HepG2 (cell line): ENCODE measurements around the gene INHBB. TPM values are rescaled to one million over a fixed set of nuclear protein-coding genes. Genes with fewer than 3 reads are reported as not detected.

Experiments used
- GABPA ChIP-seq, 2 experiments: IDR thresholded peaks; 2 replicates each; pipeline ENCODE4 v1.6.1; 2011 to 2016; ENCODE audit warnings: low read depth in 2 of 2, low read length in 1 of 2, missing biosample characterization in 1 of 2, missing genetic modification characterization in 1 of 2
- KAT8 ChIP-seq: IDR thresholded peaks from 2 replicates; pipeline ENCODE4 v1.6.1; 2016; ENCODE audit warnings: missing genetic modification reagents, missing compliant biosample characterization
- SOX5 ChIP-seq: IDR thresholded peaks from 2 replicates; pipeline ENCODE4 v1.6.1; 2016; ENCODE audit warnings: borderline replicate concordance
- SRSF4 ChIP-seq: fragments of 200-400 bp; formaldehyde crosslinking; IDR thresholded peaks from one replicate; pipeline ENCODE4 v1.6.1; 2018; ENCODE audit warnings: mild to moderate bottlenecking, low read depth, low read length, moderate library complexity; ENCODE audit not compliant: poor library complexity, severe bottlenecking
- SRY ChIP-seq: sonication (generic); formaldehyde crosslinking; IDR thresholded peaks from 2 replicates; pipeline ENCODE4 v1.8.0; 2022; ENCODE audit warnings: mild to moderate bottlenecking, missing genetic modification reagents
- ZFP37 ChIP-seq: sonication (generic); formaldehyde crosslinking; IDR thresholded peaks from 2 replicates; pipeline ENCODE4 v1.4.0; 2020; ENCODE audit warnings: missing genetic modification reagents, borderline replicate concordance
- ZNF225 ChIP-seq: sonication (generic); formaldehyde crosslinking; IDR thresholded peaks from 2 replicates; pipeline ENCODE4 v1.4.0; 2020; ENCODE audit warnings: mild to moderate bottlenecking, missing genetic modification reagents
- ZNF431 ChIP-seq: sonication (generic); formaldehyde crosslinking; IDR thresholded peaks from 2 replicates; pipeline ENCODE4 v1.9.0; 2022; ENCODE audit warnings: missing genetic modification reagents, low read depth, mild to moderate bottlenecking, borderline replicate concordance
- ZNF547 ChIP-seq: sonication (generic); formaldehyde crosslinking; IDR thresholded peaks from 2 replicates; pipeline ENCODE4 v1.5.1; 2020; ENCODE audit warnings: mild to moderate bottlenecking, missing genetic modification reagents
- ZNF720 ChIP-seq: sonication (generic); formaldehyde crosslinking; IDR thresholded peaks from 2 replicates; pipeline ENCODE4 v1.4.0; 2020; ENCODE audit warnings: missing genetic modification reagents
- polyA plus RNA-seq, 8 experiments: library from polyadenylated mRNA; depleted of rRNA in 3 of 8; stranded (reverse) in 7 of 8; unstranded in 1 of 8; fragments of >200 nt; fragmentation: Illumina TruSeq in 4 of 8; extraction: Trizol in 4 of 8; gene quantifications; 2 replicates each; pipeline versions ENCODE4 v1.2.1 to v1.2.3, GENCODE V29; 2011 to 2016; ENCODE audit warnings: low read depth in 4 of 8, missing spikeins in 1 of 8, mixed read lengths in 1 of 8; ENCODE audit not compliant: insufficient read depth in 1 of 8
- total RNA-seq, 5 experiments: library from RNA; depleted of rRNA; stranded (reverse); fragments of >200 nt; fragmentation: Illumina TruSeq; extraction: Trizol; gene quantifications; 2 replicates each; pipeline ENCODE4 v1.2.3, GENCODE V29; 2016; ENCODE audit warnings: low read depth in 1 of 5
- TF ChIP-seq, protein P1 (sequence below): sonication (generic); formaldehyde crosslinking; IDR thresholded peaks from 2 replicates; pipeline ENCODE4 v1.5.1; 2020; ENCODE audit warnings: mild to moderate bottlenecking, missing genetic modification reagents, moderate library complexity
- TF ChIP-seq, protein P2 (sequence below): sonication (generic); IDR thresholded peaks from 2 replicates; pipeline ENCODE4 v1.6.1; 2016; ENCODE audit warnings: low read depth, borderline replicate concordance
- TF ChIP-seq, protein P3 (sequence below): sonication (generic); formaldehyde crosslinking; IDR thresholded peaks from 2 replicates; pipeline ENCODE4 v1.9.0; 2022; ENCODE audit warnings: low read depth, missing genetic modification reagents
- TF ChIP-seq, protein P4 (sequence below): sonication (generic); formaldehyde crosslinking; IDR thresholded peaks from 2 replicates; pipeline ENCODE4 v1.9.0; 2021; ENCODE audit warnings: missing genetic modification reagents, borderline replicate concordance
- TF ChIP-seq, protein P5 (sequence below): sonication (generic); formaldehyde crosslinking; IDR thresholded peaks from 2 replicates; pipeline ENCODE4 v1.4.0; 2020; ENCODE audit warnings: missing genetic modification reagents, mild to moderate bottlenecking, borderline replicate concordance

INHBB gene
- total and polyA plus RNA-seq, 2 of the 13 experiments (the other 11 are each of a cell fraction or from before 2014, with no cell fraction given), result 0.20 to 1.7 TPM

DNA sequence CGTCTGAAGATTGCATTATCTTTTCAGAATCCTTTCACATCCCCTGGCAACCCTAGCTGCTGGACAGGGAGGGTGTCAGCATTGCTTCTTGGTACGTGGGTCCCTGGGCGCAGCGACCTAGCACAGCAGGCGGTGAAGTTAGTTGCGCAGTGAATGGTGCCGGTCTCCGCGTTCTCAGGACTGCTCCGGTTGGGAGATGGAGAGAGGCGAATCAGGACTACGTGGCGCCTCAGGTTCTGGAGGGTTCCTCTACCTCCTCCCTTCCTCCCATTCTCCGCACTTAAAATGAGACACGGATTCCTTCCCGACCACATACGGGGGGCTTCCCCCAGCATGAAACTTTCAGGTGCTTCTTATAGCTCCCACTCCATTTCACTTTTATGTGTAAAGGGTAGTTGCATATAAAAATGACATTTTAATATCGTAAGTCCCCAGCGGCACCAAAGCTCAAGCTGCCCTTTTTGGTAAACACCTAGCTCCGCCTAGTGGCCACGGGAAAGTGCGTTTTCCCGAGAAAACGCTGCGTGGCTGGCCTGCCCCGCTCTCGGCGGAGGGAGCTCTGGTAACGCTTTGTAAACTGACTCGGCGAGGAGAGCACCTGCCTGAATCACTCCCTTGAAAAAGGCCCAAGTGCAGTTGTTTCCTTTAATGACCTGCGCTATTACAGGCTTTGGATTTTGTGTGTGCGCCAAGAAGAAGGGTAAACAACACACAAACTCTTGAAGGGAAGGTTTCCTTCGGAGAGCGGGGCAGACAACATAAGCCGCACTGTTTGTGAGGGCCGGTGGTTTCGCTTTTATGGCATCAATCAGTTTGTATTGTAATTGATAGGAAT lies 32.9 kb upstream of the INHBB start (continued):
- TF ChIP-seq, protein P1, sequence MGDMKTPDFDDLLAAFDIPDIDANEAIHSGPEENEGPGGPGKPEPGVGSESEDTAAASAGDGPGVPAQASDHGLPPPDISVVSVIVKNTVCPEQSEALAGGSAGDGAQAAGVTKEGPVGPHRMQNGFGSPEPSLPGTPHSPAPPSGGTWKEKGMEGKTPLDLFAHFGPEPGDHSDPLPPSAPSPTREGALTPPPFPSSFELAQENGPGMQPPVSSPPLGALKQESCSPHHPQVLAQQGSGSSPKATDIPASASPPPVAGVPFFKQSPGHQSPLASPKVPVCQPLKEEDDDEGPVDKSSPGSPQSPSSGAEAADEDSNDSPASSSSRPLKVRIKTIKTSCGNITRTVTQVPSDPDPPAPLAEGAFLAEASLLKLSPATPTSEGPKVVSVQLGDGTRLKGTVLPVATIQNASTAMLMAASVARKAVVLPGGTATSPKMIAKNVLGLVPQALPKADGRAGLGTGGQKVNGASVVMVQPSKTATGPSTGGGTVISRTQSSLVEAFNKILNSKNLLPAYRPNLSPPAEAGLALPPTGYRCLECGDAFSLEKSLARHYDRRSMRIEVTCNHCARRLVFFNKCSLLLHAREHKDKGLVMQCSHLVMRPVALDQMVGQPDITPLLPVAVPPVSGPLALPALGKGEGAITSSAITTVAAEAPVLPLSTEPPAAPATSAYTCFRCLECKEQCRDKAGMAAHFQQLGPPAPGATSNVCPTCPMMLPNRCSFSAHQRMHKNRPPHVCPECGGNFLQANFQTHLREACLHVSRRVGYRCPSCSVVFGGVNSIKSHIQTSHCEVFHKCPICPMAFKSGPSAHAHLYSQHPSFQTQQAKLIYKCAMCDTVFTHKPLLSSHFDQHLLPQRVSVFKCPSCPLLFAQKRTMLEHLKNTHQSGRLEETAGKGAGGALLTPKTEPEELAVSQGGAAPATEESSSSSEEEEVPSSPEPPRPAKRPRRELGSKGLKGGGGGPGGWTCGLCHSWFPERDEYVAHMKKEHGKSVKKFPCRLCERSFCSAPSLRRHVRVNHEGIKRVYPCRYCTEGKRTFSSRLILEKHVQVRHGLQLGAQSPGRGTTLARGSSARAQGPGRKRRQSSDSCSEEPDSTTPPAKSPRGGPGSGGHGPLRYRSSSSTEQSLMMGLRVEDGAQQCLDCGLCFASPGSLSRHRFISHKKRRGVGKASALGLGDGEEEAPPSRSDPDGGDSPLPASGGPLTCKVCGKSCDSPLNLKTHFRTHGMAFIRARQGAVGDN (CRISPR knock-in tag), result peak; percentile 59
- TF ChIP-seq KAT8 (0 out of 2 replicates have a peak, but pooled peaks have one; percentile 17), SRSF4 (no peak), ZNF720 (CRISPR knock-in tag) (no peak), GABPA (IDR thresholded peaks at IDR 0.05; ENCODE audit: low read depth, low read length) (no peak), GABPA (CRISPR knock-in tag; IDR thresholded peaks at IDR 0.05; ENCODE audit: low read depth) (no peak), ZFP37 (CRISPR knock-in tag) (no peak), ZNF431 (CRISPR knock-in tag) (no peak), ZNF547 (CRISPR knock-in tag) (no peak), SRY (no peak), SOX5 (CRISPR knock-in tag) (no peak), ZNF225 (CRISPR knock-in tag) (peak; percentile 42; the same call in 1 of the 2 replicates)
- TF ChIP-seq, protein P2, sequence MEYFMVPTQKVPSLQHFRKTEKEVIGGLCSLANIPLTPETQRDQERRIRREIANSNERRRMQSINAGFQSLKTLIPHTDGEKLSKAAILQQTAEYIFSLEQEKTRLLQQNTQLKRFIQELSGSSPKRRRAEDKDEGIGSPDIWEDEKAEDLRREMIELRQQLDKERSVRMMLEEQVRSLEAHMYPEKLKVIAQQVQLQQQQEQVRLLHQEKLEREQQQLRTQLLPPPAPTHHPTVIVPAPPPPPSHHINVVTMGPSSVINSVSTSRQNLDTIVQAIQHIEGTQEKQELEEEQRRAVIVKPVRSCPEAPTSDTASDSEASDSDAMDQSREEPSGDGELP, result peak; percentile 21; the same call in 1 of the 2 replicates
- TF ChIP-seq, protein P3, sequence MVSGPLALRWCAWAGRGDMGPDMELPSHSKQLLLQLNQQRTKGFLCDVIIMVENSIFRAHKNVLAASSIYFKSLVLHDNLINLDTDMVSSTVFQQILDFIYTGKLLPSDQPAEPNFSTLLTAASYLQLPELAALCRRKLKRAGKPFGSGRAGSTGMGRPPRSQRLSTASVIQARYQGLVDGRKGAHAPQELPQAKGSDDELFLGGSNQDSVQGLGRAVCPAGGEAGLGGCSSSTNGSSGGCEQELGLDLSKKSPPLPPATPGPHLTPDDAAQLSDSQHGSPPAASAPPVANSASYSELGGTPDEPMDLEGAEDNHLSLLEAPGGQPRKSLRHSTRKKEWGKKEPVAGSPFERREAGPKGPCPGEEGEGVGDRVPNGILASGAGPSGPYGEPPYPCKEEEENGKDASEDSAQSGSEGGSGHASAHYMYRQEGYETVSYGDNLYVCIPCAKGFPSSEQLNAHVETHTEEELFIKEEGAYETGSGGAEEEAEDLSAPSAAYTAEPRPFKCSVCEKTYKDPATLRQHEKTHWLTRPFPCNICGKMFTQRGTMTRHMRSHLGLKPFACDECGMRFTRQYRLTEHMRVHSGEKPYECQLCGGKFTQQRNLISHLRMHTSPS (CRISPR knock-in tag), result no peak
- TF ChIP-seq, protein P4, sequence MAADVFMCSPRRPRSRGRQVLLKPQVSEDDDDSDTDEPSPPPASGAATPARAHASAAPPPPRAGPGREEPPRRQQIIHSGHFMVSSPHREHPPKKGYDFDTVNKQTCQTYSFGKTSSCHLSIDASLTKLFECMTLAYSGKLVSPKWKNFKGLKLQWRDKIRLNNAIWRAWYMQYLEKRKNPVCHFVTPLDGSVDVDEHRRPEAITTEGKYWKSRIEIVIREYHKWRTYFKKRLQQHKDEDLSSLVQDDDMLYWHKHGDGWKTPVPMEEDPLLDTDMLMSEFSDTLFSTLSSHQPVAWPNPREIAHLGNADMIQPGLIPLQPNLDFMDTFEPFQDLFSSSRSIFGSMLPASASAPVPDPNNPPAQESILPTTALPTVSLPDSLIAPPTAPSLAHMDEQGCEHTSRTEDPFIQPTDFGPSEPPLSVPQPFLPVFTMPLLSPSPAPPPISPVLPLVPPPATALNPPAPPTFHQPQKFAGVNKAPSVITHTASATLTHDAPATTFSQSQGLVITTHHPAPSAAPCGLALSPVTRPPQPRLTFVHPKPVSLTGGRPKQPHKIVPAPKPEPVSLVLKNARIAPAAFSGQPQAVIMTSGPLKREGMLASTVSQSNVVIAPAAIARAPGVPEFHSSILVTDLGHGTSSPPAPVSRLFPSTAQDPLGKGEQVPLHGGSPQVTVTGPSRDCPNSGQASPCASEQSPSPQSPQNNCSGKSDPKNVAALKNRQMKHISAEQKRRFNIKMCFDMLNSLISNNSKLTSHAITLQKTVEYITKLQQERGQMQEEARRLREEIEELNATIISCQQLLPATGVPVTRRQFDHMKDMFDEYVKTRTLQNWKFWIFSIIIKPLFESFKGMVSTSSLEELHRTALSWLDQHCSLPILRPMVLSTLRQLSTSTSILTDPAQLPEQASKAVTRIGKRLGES (CRISPR knock-in tag), result no peak
- TF ChIP-seq, protein P5, sequence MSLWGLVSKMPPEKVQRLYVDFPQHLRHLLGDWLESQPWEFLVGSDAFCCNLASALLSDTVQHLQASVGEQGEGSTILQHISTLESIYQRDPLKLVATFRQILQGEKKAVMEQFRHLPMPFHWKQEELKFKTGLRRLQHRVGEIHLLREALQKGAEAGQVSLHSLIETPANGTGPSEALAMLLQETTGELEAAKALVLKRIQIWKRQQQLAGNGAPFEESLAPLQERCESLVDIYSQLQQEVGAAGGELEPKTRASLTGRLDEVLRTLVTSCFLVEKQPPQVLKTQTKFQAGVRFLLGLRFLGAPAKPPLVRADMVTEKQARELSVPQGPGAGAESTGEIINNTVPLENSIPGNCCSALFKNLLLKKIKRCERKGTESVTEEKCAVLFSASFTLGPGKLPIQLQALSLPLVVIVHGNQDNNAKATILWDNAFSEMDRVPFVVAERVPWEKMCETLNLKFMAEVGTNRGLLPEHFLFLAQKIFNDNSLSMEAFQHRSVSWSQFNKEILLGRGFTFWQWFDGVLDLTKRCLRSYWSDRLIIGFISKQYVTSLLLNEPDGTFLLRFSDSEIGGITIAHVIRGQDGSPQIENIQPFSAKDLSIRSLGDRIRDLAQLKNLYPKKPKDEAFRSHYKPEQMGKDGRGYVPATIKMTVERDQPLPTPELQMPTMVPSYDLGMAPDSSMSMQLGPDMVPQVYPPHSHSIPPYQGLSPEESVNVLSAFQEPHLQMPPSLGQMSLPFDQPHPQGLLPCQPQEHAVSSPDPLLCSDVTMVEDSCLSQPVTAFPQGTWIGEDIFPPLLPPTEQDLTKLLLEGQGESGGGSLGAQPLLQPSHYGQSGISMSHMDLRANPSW (CRISPR knock-in tag), result 0 out of 2 replicates have a peak, but pooled peaks have one; percentile 37
